Hepatocyte (in vitro differentiated cells): ENCODE data around the gene ITIH1. TPM values are rescaled to one million over a fixed set of nuclear protein-coding genes. Genes with fewer than 3 reads are reported as not detected.

ENCODE experiments used
- DNase-seq: peaks from one replicate; pipeline ENCODE4 v3.0.0-alpha.2; 2016; ENCODE audit warnings: low spot score
- H2AFZ ChIP-seq: fragments of 200-600 bp; sonication (generic); 2 replicates; pipeline ENCODE4 v1.6.0; 2016; ENCODE audit warnings: antibody characterized with exemption, mild to moderate bottlenecking
- H3K27ac ChIP-seq: fragments of 200-600 bp; sonication (generic); 2 replicates; pipeline ENCODE4 v1.5.1; 2016; ENCODE audit warnings: mild to moderate bottlenecking
- H3K27me3 ChIP-seq: fragments of 200-600 bp; sonication (generic); 2 replicates; pipeline ENCODE4 v1.6.1; 2016
- H3K36me3 ChIP-seq: fragments of 200-600 bp; sonication (generic); replicated peaks from 2 replicates; pipeline ENCODE4 v1.5.1; 2016; ENCODE audit warnings: low read depth; ENCODE audit not compliant: insufficient read depth
- H3K4me1 ChIP-seq: fragments of 200-600 bp; sonication (generic); 2 replicates; pipeline ENCODE4 v1.5.1; 2016; ENCODE audit warnings: mild to moderate bottlenecking, moderate library complexity; ENCODE audit not compliant: insufficient read depth
- H3K4me2 ChIP-seq: fragments of 200-600 bp; sonication (generic); 2 replicates; pipeline ENCODE4 v1.6.0; 2016
- H3K4me3 ChIP-seq: fragments of 200-600 bp; sonication (generic); 2 replicates; pipeline ENCODE4 v1.5.1; 2016; ENCODE audit warnings: mild to moderate bottlenecking
- H3K79me2 ChIP-seq: fragments of 200-600 bp; sonication (generic); 2 replicates; pipeline ENCODE4 v1.6.0; 2017; ENCODE audit warnings: mild to moderate bottlenecking
- H3K9me2 ChIP-seq: fragments of 200-600 bp; sonication (generic); replicated peaks from 2 replicates; pipeline ENCODE4 v1.6.0; 2017; ENCODE audit warnings: mild to moderate bottlenecking; ENCODE audit not compliant: insufficient read depth
- H3K9me3 ChIP-seq: fragments of 200-600 bp; sonication (generic); 2 replicates; pipeline ENCODE4 v1.5.1; 2016; ENCODE audit warnings: low read depth, mild to moderate bottlenecking
- H4K20me1 ChIP-seq: fragments of 200-600 bp; sonication (generic); 2 replicates; pipeline ENCODE4 v1.6.0; 2016; ENCODE audit warnings: mild to moderate bottlenecking; ENCODE audit not compliant: insufficient read depth, poor library complexity, severe bottlenecking
- CTCF ChIP-seq: fragments of 200-600 bp; sonication (generic); IDR thresholded peaks from 2 replicates; pipeline ENCODE4 v1.5.1; 2016; ENCODE audit warnings: antibody characterized with exemption, mild to moderate bottlenecking; ENCODE audit not compliant: poor library complexity
- EZH2 ChIP-seq: fragments of 200-600 bp; sonication (generic); IDR thresholded peaks from 2 replicates; pipeline ENCODE4 v1.6.1; 2016; ENCODE audit warnings: antibody characterized with exemption, mild to moderate bottlenecking, borderline replicate concordance
- EZH2phosphoT487 ChIP-seq: fragments of 200-600 bp; sonication (generic); IDR thresholded peaks from one replicate; pipeline ENCODE4 v1.6.1; 2018; ENCODE audit warnings: antibody characterized with exemption, mild to moderate bottlenecking, low read depth, moderate library complexity; ENCODE audit not compliant: unreplicated experiment, severe bottlenecking
- WGBS: methylation state at CpG from one replicate; pipeline ENCODE4 v1.1.6; 2016; ENCODE audit warnings: low lambda C conversion rate; ENCODE audit errors: missing lambda C conversion rate; 5-methylcytosine and 5-hydroxymethylcytosine counted together
- polyA plus RNA-seq: library from polyadenylated mRNA; unstranded; fragments of >200 nt; fragmentation: Nextera tagmentation; extraction: Ambion mirVana; gene quantifications from 2 replicates; pipeline ENCODE4 v1.2.1, GENCODE V29; 2016
- total RNA-seq: library from RNA; depleted of rRNA; stranded (reverse); fragments of >200 nt; gene quantifications from 2 replicates; pipeline ENCODE4 v1.2.3, GENCODE V29; 2014

Gene ITIH1
- total and polyA plus RNA-seq, 2 experiments from 2014 or later = 154 to 250 TPM

- DNase-seq = no peak
- WGBS = 98% methylated on average over 5 of the region's 5 CpGs
- no peak overlapping the region for H3K4me3 ChIP-seq
- no peaks in the 10 kb centered on the region for H3K9me2 ChIP-seq
- no peaks in the 10 kb centered on the region for H3K27me3 ChIP-seq
- no peaks in the 10 kb centered on the region for H4K20me1 ChIP-seq
- H3K79me2 ChIP-seq = no peaks in the 10 kb centered on the region
- peaks cover 7% of the 10 kb centered on the region for H3K4me1 ChIP-seq
- no peak overlapping the region for H3K4me2 ChIP-seq
- no peak for TF ChIP-seq EZH2phosphoT487
- no peak for TF ChIP-seq EZH2
- H2AFZ ChIP-seq = no peak overlapping the region
- no peaks in the 10 kb centered on the region for H3K9me3 ChIP-seq
- no peaks in the 10 kb centered on the region for H3K36me3 ChIP-seq
- no peak overlapping the region for H3K27ac ChIP-seq
Measured at GRCh38 chr3:52836471-52836845, 59.1 kb downstream of the ITIH1 start.

- DNase-seq = no peak
- Histone ChIP-seq H3K79me2 (no peaks in the 10 kb centered on the region), H3K4me3 (no peak overlapping the region), H3K27me3 (no peaks in the 10 kb centered on the region), H3K27ac (no peak overlapping the region), H3K9me3 (no peaks in the 10 kb centered on the region), H2AFZ (no peak overlapping the region), H3K36me3 (no peaks in the 10 kb centered on the region), H3K4me2 (no peak overlapping the region), H4K20me1 (no peaks in the 10 kb centered on the region), H3K9me2 (no peaks in the 10 kb centered on the region), H3K4me1 (peaks cover 7% of the 10 kb centered on the region)
- no peak for TF ChIP-seq EZH2phosphoT487
- WGBS = 93% methylated on average over 4 of the region's 4 CpGs
Measured at GRCh38 chr3:52836986-52837385, 59.6 kb downstream of the ITIH1 start.

- 91% methylated on average over 8 of the region's 8 CpGs for WGBS
- no peaks in the 10 kb centered on the region for H3K9me3 ChIP-seq
- no peak overlapping the region for H3K4me3 ChIP-seq
- H3K4me2 ChIP-seq = no peak overlapping the region
- no peaks in the 10 kb centered on the region for H3K27me3 ChIP-seq
- no peak overlapping the region for H3K27ac ChIP-seq
- peaks cover 7% of the 10 kb centered on the region for H3K4me1 ChIP-seq
- no peaks in the 10 kb centered on the region for H4K20me1 ChIP-seq
- H3K36me3 ChIP-seq = no peaks in the 10 kb centered on the region
- TF ChIP-seq CTCF (no peak), EZH2 (no peak), EZH2phosphoT487 (no peak)
- H3K79me2 ChIP-seq = no peaks in the 10 kb centered on the region
- no peak overlapping the region for H2AFZ ChIP-seq
- no peaks in the 10 kb centered on the region for H3K9me2 ChIP-seq
- no peak for DNase-seq
Measured at GRCh38 chr3:52838561-52839267, 61.3 kb downstream of the ITIH1 start.

- H3K4me1 ChIP-seq = peaks cover 7% of the 10 kb centered on the region
- no peak overlapping the region for H3K4me2 ChIP-seq
Measured at GRCh38 chr3:52839268-52839575, 61.8 kb downstream of the ITIH1 start.

More at GRCh38 chr3:52839268-52839575, 61.8 kb downstream of the ITIH1 start:
- TF ChIP-seq EZH2 (no peak), EZH2phosphoT487 (no peak), CTCF (no peak)
- no peak overlapping the region for H2AFZ ChIP-seq
- 56% methylated on average over 2 of the region's 2 CpGs for WGBS
- no peaks in the 10 kb centered on the region for H3K9me2 ChIP-seq
- no peaks in the 10 kb centered on the region for H4K20me1 ChIP-seq
- H3K4me3 ChIP-seq = no peak overlapping the region
- DNase-seq = no peak
- no peaks in the 10 kb centered on the region for H3K79me2 ChIP-seq
- no peaks in the 10 kb centered on the region for H3K9me3 ChIP-seq
- no peaks in the 10 kb centered on the region for H3K27me3 ChIP-seq
- H3K27ac ChIP-seq = no peak overlapping the region
- H3K36me3 ChIP-seq = no peaks in the 10 kb centered on the region
